ENCODE data around the gene RIIAD1.

DNA sequence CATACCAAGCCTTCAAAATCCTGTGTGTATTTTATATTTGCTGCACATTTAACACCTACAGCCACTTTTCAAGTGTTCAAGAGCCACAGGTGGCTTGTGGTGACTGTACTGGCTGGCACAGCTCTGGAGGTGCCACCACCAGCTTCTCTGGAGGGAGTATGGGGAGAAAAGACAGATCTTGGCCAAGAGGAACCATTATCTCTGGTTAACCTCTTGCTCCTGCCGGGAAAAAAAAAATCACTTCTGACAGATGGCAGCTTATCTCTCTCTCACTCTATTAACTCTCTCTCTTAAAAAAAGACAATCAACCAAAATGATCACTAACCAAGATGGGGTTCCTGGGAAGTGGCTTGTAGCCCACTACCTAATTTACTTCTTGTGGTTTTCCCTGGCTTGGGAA is 1.2 kb upstream of the RIIAD1 start:
- TF ChIP-seq, protein P1, sequence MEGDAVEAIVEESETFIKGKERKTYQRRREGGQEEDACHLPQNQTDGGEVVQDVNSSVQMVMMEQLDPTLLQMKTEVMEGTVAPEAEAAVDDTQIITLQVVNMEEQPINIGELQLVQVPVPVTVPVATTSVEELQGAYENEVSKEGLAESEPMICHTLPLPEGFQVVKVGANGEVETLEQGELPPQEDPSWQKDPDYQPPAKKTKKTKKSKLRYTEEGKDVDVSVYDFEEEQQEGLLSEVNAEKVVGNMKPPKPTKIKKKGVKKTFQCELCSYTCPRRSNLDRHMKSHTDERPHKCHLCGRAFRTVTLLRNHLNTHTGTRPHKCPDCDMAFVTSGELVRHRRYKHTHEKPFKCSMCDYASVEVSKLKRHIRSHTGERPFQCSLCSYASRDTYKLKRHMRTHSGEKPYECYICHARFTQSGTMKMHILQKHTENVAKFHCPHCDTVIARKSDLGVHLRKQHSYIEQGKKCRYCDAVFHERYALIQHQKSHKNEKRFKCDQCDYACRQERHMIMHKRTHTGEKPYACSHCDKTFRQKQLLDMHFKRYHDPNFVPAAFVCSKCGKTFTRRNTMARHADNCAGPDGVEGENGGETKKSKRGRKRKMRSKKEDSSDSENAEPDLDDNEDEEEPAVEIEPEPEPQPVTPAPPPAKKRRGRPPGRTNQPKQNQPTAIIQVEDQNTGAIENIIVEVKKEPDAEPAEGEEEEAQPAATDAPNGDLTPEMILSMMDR (IDR thresholded peaks at IDR 0.05), result no peak
- no peak for TF ChIP-seq POLR2A (IDR thresholded peaks at IDR 0.05)

Measured in adrenal gland (tissue), 5 donors.